ENCODE data around the gene EPB41L4A.

GRCh38 chr5:112374356-112374755 is 44.7 kb downstream of the EPB41L4A start:
- TF ChIP-seq CTCF (IDR thresholded peaks at IDR 0.05; ENCODE audit: insufficient read depth, low read depth, low read length) (no peak), EZH2 (IDR thresholded peaks at IDR 0.05; ENCODE audit: insufficient read depth, low read length) (no peak)
